Activated naive CD4-positive, alpha-beta T cell treated with anti-CD3 and anti-CD28 coated beads for 36 hours (primary cell): ENCODE results near the gene KRTAP5-9. TPM values are rescaled to one million over a fixed set of nuclear protein-coding genes. Genes with fewer than 3 reads are reported as not detected.
"Not testable (repeated sequence)": the region's sequence is repeated elsewhere in the genome, so short reads cannot be mapped to it uniquely, and the experiment has no call there.

Experiments used
- CTCF ChIA-PET: fragments of 350-600 bp; sonication (Branson Sonifier 250); formaldehyde crosslinking; loops from one replicate; lab custom pipeline; 2021; ENCODE audit warnings: antibody characterized with exemption; lab: Charles Lee
- DNase-seq: peaks from one replicate; pipeline ENCODE4 v3.0.0-alpha.2; 2020
- H3K27ac Mint-ChIP-seq: one replicate; pipeline ENCODE4 v1.8.0; 2021; ENCODE audit warnings: mild to moderate bottlenecking, mixed read lengths
- H3K27me3 Mint-ChIP-seq: one replicate; pipeline ENCODE4 v1.8.0; 2021; ENCODE audit warnings: low read depth, mixed read lengths
- H3K36me3 Mint-ChIP-seq: one replicate; pipeline ENCODE4 v1.8.0; 2021; ENCODE audit warnings: low read depth, mixed read lengths
- H3K4me1 Mint-ChIP-seq: one replicate; pipeline ENCODE4 v1.8.0; 2021; ENCODE audit warnings: low read depth, mixed read lengths
- H3K4me3 Mint-ChIP-seq: one replicate; pipeline ENCODE4 v1.8.0; 2021; ENCODE audit warnings: mild to moderate bottlenecking, moderate library complexity, mixed read lengths
- H3K9me3 Mint-ChIP-seq: one replicate; pipeline ENCODE4 v1.8.0; 2021; ENCODE audit warnings: mixed read lengths
- intact Hi-C: fragments of 100-400 bp; cut with micrococcal nuclease; formaldehyde crosslinking; loops from one replicate; pipeline ENCODE4 v1.15.1; 2023
- total RNA-seq, 2 experiments: library from RNA; stranded (reverse); gene quantifications; one replicate each; pipeline ENCODE4 v1.2.3, GENCODE V29; 2021

KRTAP5-9 gene
- total RNA-seq, 2 experiments from 2014 or later: not detected

DNA sequence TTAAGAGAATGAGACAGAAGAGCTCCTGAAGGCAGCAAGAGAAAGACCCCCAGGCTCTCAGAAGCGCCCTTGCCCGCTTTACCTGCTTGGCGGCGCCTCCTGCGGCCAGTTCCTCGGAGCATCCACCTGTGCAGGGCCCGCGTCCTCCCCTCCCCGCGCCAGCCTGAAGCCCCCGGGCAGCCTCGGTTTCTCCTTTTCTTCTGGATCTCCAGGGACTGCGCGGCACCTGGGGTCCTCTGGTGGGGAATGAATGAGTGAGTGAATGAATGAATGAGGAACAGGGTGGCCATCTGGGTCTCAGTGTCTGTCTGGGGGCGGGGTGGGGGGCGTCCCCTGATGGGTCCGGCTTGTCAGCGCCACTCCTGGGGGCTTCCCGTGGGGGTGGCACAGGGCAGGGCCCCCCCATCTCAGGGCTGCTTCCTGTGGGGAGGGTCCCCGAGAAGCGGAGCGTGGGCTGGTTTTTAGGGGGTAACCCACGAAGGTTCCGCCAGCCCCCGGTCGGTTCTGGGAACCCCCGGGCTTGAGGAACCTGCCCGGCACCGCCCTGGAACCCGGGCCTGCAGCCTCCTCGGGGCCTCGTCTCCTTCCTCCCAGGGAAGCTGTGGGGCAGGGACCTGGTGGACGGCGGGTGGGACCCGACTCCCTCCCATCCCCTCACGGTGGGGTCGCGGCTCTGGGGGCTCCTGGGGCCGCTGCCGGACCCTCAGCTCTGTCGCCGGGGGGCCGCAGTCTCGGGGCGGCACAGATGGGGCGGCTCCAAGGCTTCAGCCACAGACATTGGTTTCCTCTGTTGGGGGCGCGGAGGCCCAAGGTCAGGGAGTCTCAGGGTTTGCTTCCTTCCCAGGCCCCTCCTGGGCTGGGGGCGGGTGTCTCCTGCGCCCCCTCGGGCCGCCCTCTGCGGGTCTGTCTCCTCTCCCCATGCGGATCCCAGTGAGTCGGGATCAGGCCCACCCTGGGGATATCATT is 29.4 kb upstream of the KRTAP5-9 start:
- Mint-ChIP-seq H3K27me3 (no peaks in the 10 kb centered on the region), H3K27ac (no peak overlapping the region), H3K9me3 (peaks cover 7% of the 10 kb centered on the region), H3K36me3 (no peaks in the 10 kb centered on the region), H3K4me1 (no peaks in the 10 kb centered on the region), H3K4me3 (no peak overlapping the region)
- CTCF ChIA-PET: no interaction called here
- intact Hi-C loops: no loop called here
- DNase-seq: no peak

GRCh38 chr11:71519546-71519945 is 28.7 kb upstream of the KRTAP5-9 start:
- Mint-ChIP-seq H3K27ac (no peak overlapping the region), H3K4me1 (no peaks in the 10 kb centered on the region), H3K36me3 (no peaks in the 10 kb centered on the region), H3K27me3 (no peaks in the 10 kb centered on the region), H3K9me3 (peaks cover 7% of the 10 kb centered on the region), H3K4me3 (no peak overlapping the region)
- intact Hi-C loops: no loop called here
- CTCF ChIA-PET: interaction anchor here (0.7 kb wide), 1 partner anchor 29 kb away, joined by 4 read pairs; the partner anchor contains the start of gene KRTAP5-9
- DNase-seq: no peak

DNA sequence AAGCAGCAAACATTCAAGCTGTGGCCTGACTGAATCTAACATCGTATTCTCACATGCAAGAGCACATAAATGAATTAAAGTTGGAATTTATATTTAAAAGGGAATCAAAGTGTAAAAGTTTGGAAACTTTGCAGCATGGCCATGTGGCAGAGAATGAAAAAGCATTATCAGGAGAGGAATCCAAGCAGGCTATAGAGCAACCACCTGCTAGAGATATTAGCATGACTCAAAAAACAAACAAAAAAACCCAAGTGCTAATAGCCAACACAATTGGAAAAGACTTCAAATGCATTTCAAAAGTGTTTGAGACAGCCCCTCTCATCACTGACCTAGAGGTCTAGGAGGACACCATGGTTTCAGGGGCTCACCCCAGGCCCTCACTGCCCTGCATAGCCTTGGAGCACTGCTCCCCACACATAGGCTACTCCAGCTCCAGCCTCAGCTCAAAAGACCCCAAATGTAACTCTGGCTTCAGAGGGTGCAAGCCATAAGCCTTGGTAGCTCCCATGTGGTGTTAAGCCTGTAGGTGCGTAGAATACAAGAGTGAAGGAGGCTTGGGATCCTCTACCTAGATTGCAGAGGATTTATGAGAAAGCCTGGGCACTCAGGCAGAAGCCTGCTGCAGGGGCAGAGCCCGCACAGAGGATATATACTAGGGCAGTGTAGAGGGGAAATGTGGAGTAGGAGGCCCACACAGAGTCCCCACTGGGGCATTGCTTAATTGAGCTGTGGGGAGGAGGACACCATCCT is 22.9 kb upstream of the KRTAP5-9 start:
- Mint-ChIP-seq H3K4me3 (no peak overlapping the region), H3K36me3 (no peaks in the 10 kb centered on the region), H3K27ac (no peak overlapping the region), H3K4me1 (no peaks in the 10 kb centered on the region), H3K27me3 (peaks cover 6% of the 10 kb centered on the region), H3K9me3 (peaks cover 5% of the 10 kb centered on the region)
- intact Hi-C loops: no loop called here
- no peak for DNase-seq
- CTCF ChIA-PET: no interaction called here

GRCh38 chr11:71525938-71526495 is 22.2 kb upstream of the KRTAP5-9 start:
- Mint-ChIP-seq H3K36me3 (no peaks in the 10 kb centered on the region), H3K9me3 (peaks cover 5% of the 10 kb centered on the region), H3K27ac (no peak overlapping the region), H3K27me3 (peaks cover 6% of the 10 kb centered on the region), H3K4me1 (no peaks in the 10 kb centered on the region), H3K4me3 (no peak overlapping the region)
- intact Hi-C loops: no loop called here
- CTCF ChIA-PET: no interaction called here
- no peak for DNase-seq

- intact Hi-C loops, H3K27ac Mint-ChIP-seq, DNase-seq, CTCF ChIA-PET, H3K36me3 Mint-ChIP-seq, H3K27me3 Mint-ChIP-seq, H3K4me3 Mint-ChIP-seq, H3K9me3 Mint-ChIP-seq, H3K4me1 Mint-ChIP-seq: not testable (repeated sequence)
Observed at GRCh38 chr11:71526796-71527575, 21.2 kb upstream of the KRTAP5-9 start, which contains the start of gene KRTAP5-7. Gene KRTAP5-7 (plus strand): TSS chr11:71527267. CDS start chr11:71527301, 34 bp downstream.

GRCh38 chr11:71527576-71528210 is 20.5 kb upstream of the KRTAP5-9 start:
- no peak for DNase-seq
- intact Hi-C loops: no loop called here
- CTCF ChIA-PET: no interaction called here
- Mint-ChIP-seq H3K27me3 (peaks cover 6% of the 10 kb centered on the region), H3K9me3 (peaks cover 2% of the 10 kb centered on the region), H3K27ac (no peak overlapping the region), H3K4me1 (no peaks in the 10 kb centered on the region), H3K36me3 (no peaks in the 10 kb centered on the region), H3K4me3 (no peak overlapping the region)

GRCh38 chr11:71530602-71531001 is 17.6 kb upstream of the KRTAP5-9 start:
- intact Hi-C loops: no loop called here
- Mint-ChIP-seq H3K4me3 (no peak overlapping the region), H3K27me3 (peaks cover 6% of the 10 kb centered on the region), H3K4me1 (no peaks in the 10 kb centered on the region), H3K27ac (no peak overlapping the region), H3K36me3 (no peaks in the 10 kb centered on the region), H3K9me3 (no peaks in the 10 kb centered on the region)
- CTCF ChIA-PET: no interaction called here
- no peak for DNase-seq

DNA sequence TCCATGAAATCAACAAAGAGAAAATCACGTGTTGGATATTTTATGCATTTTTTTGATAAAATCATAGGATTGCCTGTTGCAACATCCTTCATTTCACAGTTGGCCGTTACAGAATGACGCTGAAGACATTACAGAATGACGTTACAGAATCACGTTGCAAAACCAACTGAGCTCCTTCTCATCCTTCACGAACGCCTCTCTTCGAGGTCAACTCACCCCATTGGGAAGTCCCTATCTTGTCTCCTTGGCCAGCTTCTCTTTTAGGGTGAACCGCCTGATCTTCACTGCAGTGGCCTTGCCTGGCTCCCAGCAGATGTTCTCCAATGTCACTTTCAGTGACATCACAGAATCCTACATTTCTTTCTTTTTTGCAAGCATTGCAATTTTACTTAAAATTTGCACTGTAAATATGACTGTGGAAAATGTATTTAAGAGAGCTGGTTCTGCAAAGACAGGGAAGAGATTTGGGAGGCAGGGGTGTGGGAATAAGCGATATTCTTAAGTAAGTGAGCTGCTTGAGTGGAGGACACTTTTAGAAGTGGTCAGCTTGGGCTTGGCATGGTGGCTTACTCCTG is 16.1 kb upstream of the KRTAP5-9 start:
- no peaks in the 10 kb centered on the region for H3K36me3 Mint-ChIP-seq
- CTCF ChIA-PET: no interaction called here
- H3K4me3 Mint-ChIP-seq: no peak overlapping the region
- no peak overlapping the region for H3K27ac Mint-ChIP-seq
- no peaks in the 10 kb centered on the region for H3K4me1 Mint-ChIP-seq
- DNase-seq: no peak
- intact Hi-C loops: no loop called here
- no peaks in the 10 kb centered on the region for H3K9me3 Mint-ChIP-seq
- no peaks in the 10 kb centered on the region for H3K27me3 Mint-ChIP-seq

DNA sequence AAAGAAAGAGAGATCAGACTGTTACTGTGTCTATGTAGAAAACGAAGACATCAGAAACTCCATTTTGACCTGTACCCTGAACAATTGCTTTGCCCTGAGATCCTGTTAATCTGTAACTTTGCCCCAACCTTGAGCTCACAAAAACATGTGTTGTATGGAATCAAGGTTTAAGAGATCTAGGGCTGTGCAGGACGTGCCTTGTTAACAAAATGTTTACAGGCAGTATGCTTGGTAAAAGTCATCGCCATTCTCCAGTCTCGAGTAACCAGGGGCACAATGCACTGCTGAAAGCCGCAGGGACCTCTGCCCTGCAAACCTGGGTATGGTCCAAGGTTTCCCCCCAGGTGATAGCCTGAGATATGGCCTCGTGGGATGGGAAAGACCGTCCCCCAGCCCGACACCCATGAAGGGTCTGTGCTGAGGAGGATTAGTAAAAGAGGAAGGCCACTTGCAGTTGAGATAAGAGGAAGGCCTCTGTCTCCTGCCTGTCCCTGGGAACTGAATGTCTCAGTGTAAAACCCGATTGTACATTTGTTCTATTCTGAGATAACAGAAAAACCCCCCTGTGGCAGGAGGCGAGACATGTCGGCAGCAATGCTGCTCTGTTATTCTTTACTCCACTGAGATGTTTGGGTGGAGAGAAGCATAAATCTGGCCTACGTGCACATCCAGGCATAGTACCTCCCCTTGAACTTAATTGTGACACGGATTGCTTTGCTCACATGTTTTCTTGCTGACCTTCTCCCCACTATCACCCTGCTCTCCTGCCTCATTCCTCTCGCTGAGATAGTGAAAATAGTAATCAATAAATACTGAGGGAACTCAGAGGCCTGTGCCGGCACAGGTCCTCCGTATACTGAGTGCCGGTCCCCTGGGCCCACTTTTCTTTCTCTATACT is 13.3 kb upstream of the KRTAP5-9 start:
- H3K36me3 Mint-ChIP-seq, H3K4me3 Mint-ChIP-seq, H3K27ac Mint-ChIP-seq, H3K4me1 Mint-ChIP-seq, DNase-seq, H3K27me3 Mint-ChIP-seq, intact Hi-C loops, CTCF ChIA-PET, H3K9me3 Mint-ChIP-seq: not testable (repeated sequence)

DNA sequence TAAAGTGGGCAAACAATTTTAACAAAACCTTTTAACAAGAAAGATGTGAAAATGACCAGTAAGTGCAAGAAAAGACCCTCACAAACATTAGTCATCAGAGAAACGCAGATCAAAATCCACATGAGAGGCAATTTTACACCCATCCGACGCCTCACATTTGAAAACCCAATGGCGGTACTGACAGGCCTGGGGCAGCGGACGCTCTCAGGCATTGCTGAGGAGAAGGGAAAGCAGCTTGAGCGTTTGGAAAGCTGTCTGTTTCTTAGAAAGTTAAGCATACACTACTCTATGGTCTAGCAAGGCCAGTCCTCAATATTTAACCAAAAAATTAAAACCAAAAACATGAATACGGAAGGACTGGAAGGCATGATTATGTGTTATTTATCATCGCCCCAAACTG is 12.4 kb upstream of the KRTAP5-9 start:
- intact Hi-C loops: no loop called here
- Mint-ChIP-seq H3K4me1 (peaks cover 3% of the 10 kb centered on the region), H3K9me3 (peaks cover 3% of the 10 kb centered on the region), H3K4me3 (no peak overlapping the region), H3K36me3 (peaks cover under 1% of the 10 kb centered on the region), H3K27ac (no peak overlapping the region), H3K27me3 (no peaks in the 10 kb centered on the region)
- no peak for DNase-seq
- CTCF ChIA-PET: no interaction called here

GRCh38 chr11:71537537-71537936 is 10.7 kb upstream of the KRTAP5-9 start:
- H3K27ac Mint-ChIP-seq: no peak overlapping the region
- H3K4me3 Mint-ChIP-seq: no peak overlapping the region
- H3K36me3 Mint-ChIP-seq: peaks cover 1% of the 10 kb centered on the region
- CTCF ChIA-PET: no interaction called here
- H3K4me1 Mint-ChIP-seq: peaks cover 5% of the 10 kb centered on the region
- DNase-seq: no peak
- peaks cover 12% of the 10 kb centered on the region for H3K9me3 Mint-ChIP-seq
- intact Hi-C loops: no loop called here
- H3K27me3 Mint-ChIP-seq: peaks cover 4% of the 10 kb centered on the region
